ENCODE data around the gene THUMPD2.

THUMPD2 gene

GRCh38 chr2:39717067-39717466 is 62.0 kb downstream of the THUMPD2 start:
- no peak for TF ChIP-seq CTCF (IDR thresholded peaks at IDR 0.05; ENCODE audit: extremely low read depth, insufficient read depth, missing control alignments)
- in situ Hi-C loops (cut with MboI; ENCODE audit: low pct_unique_long_range_greater_than_20kb, low sequenced_read_pairs, unreplicated experiment): no loop called here
- DNase-seq (ENCODE audit: low spot score): no peak

- no peak for TF ChIP-seq CTCF (IDR thresholded peaks at IDR 0.05; ENCODE audit: extremely low read depth, insufficient read depth, missing control alignments)
- DNase-seq (ENCODE audit: low spot score): no peak
- in situ Hi-C loops (cut with MboI; ENCODE audit: low pct_unique_long_range_greater_than_20kb, low sequenced_read_pairs, unreplicated experiment): no loop called here
Observed at GRCh38 chr2:39715822-39716221, 63.2 kb downstream of the THUMPD2 start.

- in situ Hi-C loops (cut with MboI; ENCODE audit: low pct_unique_long_range_greater_than_20kb, low sequenced_read_pairs, unreplicated experiment): no loop called here
- no peak for TF ChIP-seq CTCF (IDR thresholded peaks at IDR 0.05; ENCODE audit: extremely low read depth, insufficient read depth, missing control alignments)
- DNase-seq (ENCODE audit: low spot score): no peak
Observed at GRCh38 chr2:39715095-39715494, 64.0 kb downstream of the THUMPD2 start.

- DNase-seq (ENCODE audit: low spot score): no peak
- in situ Hi-C loops (cut with MboI; ENCODE audit: low pct_unique_long_range_greater_than_20kb, low sequenced_read_pairs, unreplicated experiment): no loop called here
- TF ChIP-seq CTCF (IDR thresholded peaks at IDR 0.05; ENCODE audit: extremely low read depth, insufficient read depth, missing control alignments): no peak
Observed at GRCh38 chr2:39712953-39713352, 66.1 kb downstream of the THUMPD2 start.

- no peak for TF ChIP-seq CTCF (IDR thresholded peaks at IDR 0.05; ENCODE audit: extremely low read depth, insufficient read depth, missing control alignments)
- no peak for DNase-seq (ENCODE audit: low spot score)
- in situ Hi-C loops (cut with MboI; ENCODE audit: low pct_unique_long_range_greater_than_20kb, low sequenced_read_pairs, unreplicated experiment): no loop called here
Observed at GRCh38 chr2:39710807-39711206, 68.3 kb downstream of the THUMPD2 start.

- in situ Hi-C loops (cut with MboI; ENCODE audit: low pct_unique_long_range_greater_than_20kb, low sequenced_read_pairs, unreplicated experiment): no loop called here
- TF ChIP-seq CTCF (IDR thresholded peaks at IDR 0.05; ENCODE audit: extremely low read depth, insufficient read depth, missing control alignments): no peak
- DNase-seq (ENCODE audit: low spot score): no peak
Observed at GRCh38 chr2:39708003-39708402, 71.1 kb downstream of the THUMPD2 start.

- in situ Hi-C loops (cut with MboI; ENCODE audit: low pct_unique_long_range_greater_than_20kb, low sequenced_read_pairs, unreplicated experiment): no loop called here
- no peak for DNase-seq (ENCODE audit: low spot score)
- no peak for TF ChIP-seq CTCF (IDR thresholded peaks at IDR 0.05; ENCODE audit: extremely low read depth, insufficient read depth, missing control alignments)
Observed at GRCh38 chr2:39706945-39707344, 72.1 kb downstream of the THUMPD2 start.

Measured in GM13977 (cell line).